ENCODE measurements around the gene ZNF609. TPM values are rescaled to one million over a fixed set of nuclear protein-coding genes. Genes with fewer than 3 reads are reported as not detected.
A peak's percentile ranks its signal among the peaks of the same experiment; 100 is the strongest.

The ZNF609 gene
- total and polyA plus RNA-seq, 3 donors from 2014 or later: 48.7 to 75.8 (median 60.5) TPM

GRCh38 chr15:64681424-64682024, 221.1 kb downstream of the ZNF609 start:
- Histone ChIP-seq H3K4me3 (no peak overlapping the region), H3K36me3 (ENCODE audit: low read depth, missing control alignments) (no peaks in the 10 kb centered on the region), H3K9me3 (no peaks in the 10 kb centered on the region), H3K27me3 (no peaks in the 10 kb centered on the region), H3K4me1 (peaks cover 11% of the 10 kb centered on the region), H3K27ac (no peak overlapping the region)
- 62 to 65% methylated on average over 9 of the region's 9 CpGs for WGBS, 2 donors
- TF ChIP-seq, protein P1, sequence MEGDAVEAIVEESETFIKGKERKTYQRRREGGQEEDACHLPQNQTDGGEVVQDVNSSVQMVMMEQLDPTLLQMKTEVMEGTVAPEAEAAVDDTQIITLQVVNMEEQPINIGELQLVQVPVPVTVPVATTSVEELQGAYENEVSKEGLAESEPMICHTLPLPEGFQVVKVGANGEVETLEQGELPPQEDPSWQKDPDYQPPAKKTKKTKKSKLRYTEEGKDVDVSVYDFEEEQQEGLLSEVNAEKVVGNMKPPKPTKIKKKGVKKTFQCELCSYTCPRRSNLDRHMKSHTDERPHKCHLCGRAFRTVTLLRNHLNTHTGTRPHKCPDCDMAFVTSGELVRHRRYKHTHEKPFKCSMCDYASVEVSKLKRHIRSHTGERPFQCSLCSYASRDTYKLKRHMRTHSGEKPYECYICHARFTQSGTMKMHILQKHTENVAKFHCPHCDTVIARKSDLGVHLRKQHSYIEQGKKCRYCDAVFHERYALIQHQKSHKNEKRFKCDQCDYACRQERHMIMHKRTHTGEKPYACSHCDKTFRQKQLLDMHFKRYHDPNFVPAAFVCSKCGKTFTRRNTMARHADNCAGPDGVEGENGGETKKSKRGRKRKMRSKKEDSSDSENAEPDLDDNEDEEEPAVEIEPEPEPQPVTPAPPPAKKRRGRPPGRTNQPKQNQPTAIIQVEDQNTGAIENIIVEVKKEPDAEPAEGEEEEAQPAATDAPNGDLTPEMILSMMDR (IDR thresholded peaks at IDR 0.05): peak; percentile 63 to 84 (median 72)
- no peak for TF ChIP-seq POLR2A (IDR thresholded peaks at IDR 0.05)
- intact Hi-C loops (cut with DNase I; ENCODE audit: low total_unique reads): loop anchor here (10.0 kb wide), 1 partner anchor 257 kb away; no protein-coding TSS in a partner anchor
- DNase-seq: peak; percentile 74

DNA sequence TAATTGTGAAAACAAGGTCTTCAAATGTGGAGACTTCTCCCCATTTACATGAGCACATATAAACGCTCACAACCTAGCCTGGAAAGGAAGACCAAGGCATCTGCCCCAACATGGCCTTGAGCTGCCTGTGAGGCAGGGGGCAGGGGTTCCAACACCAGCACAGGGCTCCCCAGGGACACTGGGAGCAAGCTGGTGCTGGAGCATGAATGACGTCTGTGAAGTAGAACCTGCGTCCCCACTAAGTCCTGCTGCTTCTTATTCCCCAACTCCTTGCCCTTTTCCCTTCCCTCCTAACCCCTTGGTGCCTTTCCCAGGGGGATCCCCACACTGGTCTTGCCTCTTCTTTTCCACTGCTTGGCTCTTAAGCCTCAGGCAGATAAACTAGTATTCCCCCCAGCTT, 221.9 kb downstream of the ZNF609 start:
- intact Hi-C loops (cut with DNase I; ENCODE audit: low total_unique reads): loop anchor here (10.0 kb wide), 1 partner anchor 257 kb away; no protein-coding TSS in a partner anchor
- peaks cover 16% of the 10 kb centered on the region for H3K4me1 ChIP-seq
- TF ChIP-seq, protein P1 (IDR thresholded peaks at IDR 0.05): no peak
- TF ChIP-seq POLR2A (IDR thresholded peaks at IDR 0.05): no peak
- no peak overlapping the region for H3K4me3 ChIP-seq
- H3K36me3 ChIP-seq (ENCODE audit: low read depth, missing control alignments): no peaks in the 10 kb centered on the region
- H3K9me3 ChIP-seq: no peaks in the 10 kb centered on the region
- DNase-seq: no peak
- WGBS, 2 donors: 43 to 65% methylated on average over 3 of the region's 3 CpGs
- no peak overlapping the region for H3K27ac ChIP-seq
- H3K27me3 ChIP-seq: no peaks in the 10 kb centered on the region

DNA sequence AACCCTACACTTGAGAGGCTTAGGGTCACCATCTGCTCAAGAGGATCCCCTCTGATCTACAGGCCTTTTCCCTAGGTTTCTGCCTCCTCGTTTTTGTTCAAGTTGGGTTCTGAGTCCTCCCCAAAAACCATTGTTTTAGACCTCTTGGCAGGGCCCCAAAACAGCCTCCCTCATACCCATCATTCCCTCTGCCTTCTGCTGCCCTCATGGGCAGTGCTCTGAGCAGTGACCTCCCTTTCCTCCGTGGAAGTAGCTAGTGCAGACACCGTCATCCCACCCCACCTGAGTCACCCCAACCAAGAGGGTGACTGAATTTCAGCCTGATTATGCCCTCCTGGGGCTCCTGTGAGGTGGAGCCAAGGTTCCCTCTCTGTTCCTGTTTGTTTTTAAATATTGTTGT, 223.0 kb downstream of the ZNF609 start:
- Histone ChIP-seq H3K36me3 (ENCODE audit: low read depth, missing control alignments) (no peaks in the 10 kb centered on the region), H3K27ac (no peak overlapping the region), H3K4me1 (peaks cover 21% of the 10 kb centered on the region), H3K4me3 (no peak overlapping the region), H3K9me3 (no peaks in the 10 kb centered on the region), H3K27me3 (no peaks in the 10 kb centered on the region)
- intact Hi-C loops (cut with DNase I; ENCODE audit: low total_unique reads): loop anchor here (10.0 kb wide), 1 partner anchor 259 kb away; no protein-coding TSS in a partner anchor
- no peak for DNase-seq
- 39 to 52% methylated on average over 3 of the region's 3 CpGs for WGBS, 2 donors
- no peak for TF ChIP-seq POLR2A (IDR thresholded peaks at IDR 0.05)
- TF ChIP-seq, protein P1 (IDR thresholded peaks at IDR 0.05): no peak

GRCh38 chr15:64685230-64685888, 225.0 kb downstream of the ZNF609 start:
- H3K4me1 ChIP-seq: peaks cover 34% of the 10 kb centered on the region
- WGBS, 2 donors: 61 to 69% methylated on average over 4 of the region's 4 CpGs
- no peak for TF ChIP-seq POLR2A (IDR thresholded peaks at IDR 0.05)
- TF ChIP-seq, protein P1 (IDR thresholded peaks at IDR 0.05): no peak
- no peaks in the 10 kb centered on the region for H3K27me3 ChIP-seq
- H3K27ac ChIP-seq: peak overlapping the region in 1 of 2 donors; percentile 25
- no peak for DNase-seq
- H3K36me3 ChIP-seq (ENCODE audit: low read depth, missing control alignments): no peaks in the 10 kb centered on the region
- intact Hi-C loops (cut with DNase I; ENCODE audit: low total_unique reads): loop anchor here (10.0 kb wide), 1 partner anchor 261 kb away; no protein-coding TSS in a partner anchor
- no peaks in the 10 kb centered on the region for H3K9me3 ChIP-seq
- no peak overlapping the region for H3K4me3 ChIP-seq
